ENCODE results near the gene RNF225.
"Not testable (repeated sequence)": the region's sequence is repeated elsewhere in the genome, so short reads cannot be mapped to it uniquely, and the experiment has no call there.

Gene RNF225

GRCh38 chr19:58395220-58395978, at the start of gene RNF225:
RNF225 (plus strand) TSS chr19:58395656; CDS start chr19:58396090, 434 bp downstream.
- no peak for DNase-seq

GRCh38 chr19:58346961-58347929, 48.2 kb upstream of the RNF225 start:
- peak; percentile 73 for DNase-seq

- DNase-seq: not testable (repeated sequence)
Measured at GRCh38 chr19:58348080-58348479, 47.4 kb upstream of the RNF225 start.

- no peak for DNase-seq
Measured at GRCh38 chr19:58349590-58349989, 45.9 kb upstream of the RNF225 start.

GRCh38 chr19:58350001-58350861, 45.2 kb upstream of the RNF225 start:
- DNase-seq: no peak

GRCh38 chr19:58350871-58351557, 44.4 kb upstream of the RNF225 start:
- no peak for DNase-seq

- DNase-seq: no peak
Measured at GRCh38 chr19:58351558-58351878, 43.9 kb upstream of the RNF225 start.

GRCh38 chr19:58351990-58352755, 43.3 kb upstream of the RNF225 start:
- DNase-seq: no peak

GRCh38 chr19:58352760-58353671, 42.4 kb upstream of the RNF225 start, which contains the start of gene A1BG:
A1BG (minus strand) TSS chr19:58353492; CDS start chr19:58353437, 55 bp downstream.
- DNase-seq: no peak

- DNase-seq: no peak
Measured at GRCh38 chr19:58353717-58354477, 41.6 kb upstream of the RNF225 start.

GRCh38 chr19:58354478-58355030, 40.9 kb upstream of the RNF225 start:
- DNase-seq: no peak

- DNase-seq: no peak
Measured at GRCh38 chr19:58355215-58355796, 40.1 kb upstream of the RNF225 start.

GRCh38 chr19:58355908-58356765, 39.3 kb upstream of the RNF225 start:
- DNase-seq: peak; percentile 56

- no peak for DNase-seq
Measured at GRCh38 chr19:58356766-58357480, 38.5 kb upstream of the RNF225 start.

- no peak for DNase-seq
Measured at GRCh38 chr19:58357481-58358145, 37.8 kb upstream of the RNF225 start.

GRCh38 chr19:58361900-58362271, 33.6 kb upstream of the RNF225 start:
- DNase-seq: no peak

All from activated T-cell treated with anti-CD3 and anti-CD28 coated beads, Interleukin-2, amount 50 U/mL, for 1 hour (primary cell).